Liver (tissue), 9 donors: ENCODE data around the gene USP48. TPM values are rescaled to one million over a fixed set of nuclear protein-coding genes. Genes with fewer than 3 reads are reported as not detected.

Source experiments
- DNase-seq: peaks from one replicate; pipeline ENCODE4 v3.0.0-alpha.2; 2017; ENCODE audit warnings: low spot score
- H3K27ac ChIP-seq, 2 donors: one replicate each; pipeline ENCODE4 v1.7.0; 2013; ENCODE audit warnings: inconsistent platforms in 2 of 2, low read length in 2 of 2, control low read depth in 1 of 2, low read depth in 1 of 2, mild to moderate bottlenecking in 1 of 2
- H3K27me3 ChIP-seq, 4 donors: one replicate each; pipeline versions ENCODE4 v1.6.1 to v1.7.0; 2013; ENCODE audit warnings: low read length in 3 of 4, inconsistent platforms in 1 of 4, mild to moderate bottlenecking in 1 of 4, moderate library complexity in 1 of 4; ENCODE audit not compliant: control insufficient read depth in 4 of 4, insufficient read depth in 4 of 4
- H3K36me3 ChIP-seq, 4 donors: one replicate each; pipeline versions ENCODE4 v1.6.1 to v1.7.0; 2013; ENCODE audit warnings: low read length in 3 of 4, mild to moderate bottlenecking in 3 of 4, low read depth in 1 of 4, moderate library complexity in 1 of 4; ENCODE audit not compliant: control insufficient read depth in 4 of 4, insufficient read depth in 3 of 4
- H3K4me1 ChIP-seq, 4 donors: one replicate each; pipeline versions ENCODE4 v1.6.1 to v1.7.0; 2013; ENCODE audit warnings: low read length in 3 of 4, mild to moderate bottlenecking in 3 of 4, moderate library complexity in 1 of 4; ENCODE audit not compliant: control insufficient read depth in 4 of 4, insufficient read depth in 4 of 4
- H3K4me3 ChIP-seq, 3 donors: one replicate each; pipeline versions ENCODE4 v1.6.1 to v1.7.0; 2013; ENCODE audit warnings: low read length in 3 of 3, control low read depth in 1 of 3, low read depth in 1 of 3, mild to moderate bottlenecking in 1 of 3
- H3K9ac ChIP-seq, 2 donors: one replicate each; pipeline ENCODE4 v1.7.0; 2013; ENCODE audit warnings: low read length in 2 of 2, mild to moderate bottlenecking in 2 of 2, moderate library complexity in 2 of 2, control low read depth in 1 of 2, low read depth in 1 of 2
- H3K9me3 ChIP-seq, 4 donors: one replicate each; pipeline versions ENCODE4 v1.6.1 to v1.7.0; 2013; ENCODE audit warnings: low read length in 3 of 4; ENCODE audit not compliant: control insufficient read depth in 4 of 4
- ATF3 ChIP-seq: IDR thresholded peaks from 2 replicates; pipeline ENCODE4 v1.6.1; 2016; ENCODE audit warnings: antibody characterized with exemption
- CTCF ChIP-seq: fragments of 150-350 bp; IDR thresholded peaks from 2 replicates; pipeline ENCODE4 v1.5.1; 2017; ENCODE audit warnings: improper control_type of control experiment, low read depth, low read length; ENCODE audit not compliant: missing input control
- EGR1 ChIP-seq, 2 donors: IDR thresholded peaks; 2 replicates each; pipeline ENCODE4 v1.6.1; 2016 to 2018; ENCODE audit warnings: antibody characterized with exemption in 2 of 2, low read depth in 2 of 2
- FOXA1 ChIP-seq: IDR thresholded peaks from 2 replicates; pipeline ENCODE4 v1.6.1; 2016; ENCODE audit warnings: antibody characterized with exemption
- FOXA2 ChIP-seq: IDR thresholded peaks from 2 replicates; pipeline ENCODE4 v1.6.1; 2016; ENCODE audit warnings: antibody characterized with exemption
- GABPA ChIP-seq, 2 donors: IDR thresholded peaks in 1 of 2; conservative IDR thresholded peaks in 1 of 2; 2 replicates each; pipeline ENCODE4 v1.6.1; 2016; ENCODE audit warnings: antibody characterized with exemption in 2 of 2, mild to moderate bottlenecking in 1 of 2, moderate library complexity in 1 of 2
- HNF4A ChIP-seq, 2 donors: conservative IDR thresholded peaks; 2 replicates each; pipeline ENCODE4 v1.6.1; 2016; ENCODE audit warnings: antibody characterized with exemption in 2 of 2, mild to moderate bottlenecking in 2 of 2
- HNF4G ChIP-seq: IDR thresholded peaks from 2 replicates; pipeline ENCODE4 v1.6.1; 2016; ENCODE audit warnings: antibody characterized with exemption
- JUND ChIP-seq, 2 donors: IDR thresholded peaks; 2 replicates each; pipeline ENCODE4 v1.6.1; 2016; ENCODE audit warnings: antibody characterized with exemption in 2 of 2
- MAX ChIP-seq: IDR thresholded peaks from 2 replicates; pipeline ENCODE4 v1.6.1; 2016; ENCODE audit warnings: antibody characterized with exemption
- NR2F2 ChIP-seq: IDR thresholded peaks from 2 replicates; pipeline ENCODE4 v1.6.1; 2016; ENCODE audit warnings: antibody characterized with exemption
- RAD21 ChIP-seq, 2 donors: IDR thresholded peaks; 2 replicates each; pipeline ENCODE4 v1.6.1; 2016; ENCODE audit warnings: antibody characterized with exemption in 2 of 2, mild to moderate bottlenecking in 2 of 2
- REST ChIP-seq: IDR thresholded peaks from 2 replicates; pipeline ENCODE4 v1.6.1; 2016; ENCODE audit warnings: antibody characterized with exemption, mild to moderate bottlenecking
- RXRA ChIP-seq, 2 donors: IDR thresholded peaks; 2 replicates each; pipeline ENCODE4 v1.6.1; 2017 to 2018; ENCODE audit warnings: antibody characterized with exemption in 2 of 2, mild to moderate bottlenecking in 1 of 2
- SP1 ChIP-seq: IDR thresholded peaks from 2 replicates; pipeline ENCODE4 v1.6.1; 2018; ENCODE audit warnings: antibody characterized with exemption, mild to moderate bottlenecking
- TAF1 ChIP-seq: conservative IDR thresholded peaks from 2 replicates; pipeline ENCODE4 v1.6.1; 2016; ENCODE audit warnings: antibody characterized with exemption, mild to moderate bottlenecking
- YY1 ChIP-seq: IDR thresholded peaks from 2 replicates; pipeline ENCODE4 v1.6.1; 2016; ENCODE audit warnings: antibody characterized with exemption, mild to moderate bottlenecking
- ZBTB33 ChIP-seq: IDR thresholded peaks from 2 replicates; pipeline ENCODE4 v1.6.1; 2016; ENCODE audit warnings: antibody characterized with exemption
- WGBS: extraction: QIAGEN DNeasy Blood & Tissue Kit; methylation state at CpG from one replicate; pipeline ENCODE4 v1.1.7; 2013; 5-methylcytosine and 5-hydroxymethylcytosine counted together
- polyA plus RNA-seq, 2 donors: library from polyadenylated mRNA; stranded (reverse) in 1 of 2; unstranded in 1 of 2; fragments of 200-250 nt in 1 of 2; fragments of >200 nt in 1 of 2; fragmentation: Nextera tagmentation in 1 of 2; extraction: Ambion mirVana in 1 of 2; gene quantifications; one replicate each; pipeline versions ENCODE4 v1.2.1 to v1.2.3, GENCODE V29; 2013 to 2015
- total RNA-seq, 2 donors: library from RNA; depleted of rRNA; stranded (reverse); fragments of >200 nt; gene quantifications; one replicate each; pipeline ENCODE4 v1.2.3, GENCODE V29; 2014
- donor health status: healthy.
- donor health status: healthy.
- donor health status: healthy.
- donor health status: healthy.
- donor health status: healthy.

Gene USP48
- total and polyA plus RNA-seq, 4 donors: 7.8 to 34.9 (median 23.1) TPM

- peaks cover 0 to 7% (median 2%) of the 10 kb centered on the region in 4 donors for H3K9me3 ChIP-seq
- 94% methylated on average over 14 of the region's 14 CpGs for WGBS
- TF ChIP-seq RAD21 (IDR thresholded peaks at IDR 0.05) (no peak), CTCF (no peak), HNF4G (no peak), YY1 (no peak), ZBTB33 (no peak), NR2F2 (no peak), SP1 (no peak), FOXA2 (no peak), EGR1 (IDR thresholded peaks at IDR 0.05; ENCODE audit: low read depth in 2 of 2) (no peak), GABPA (IDR thresholded peaks at IDR 0.05 in 1 of 2, conservative IDR thresholded peaks at IDR 0.05 in 1 of 2) (no peak), REST (no peak), MAX (no peak), FOXA1 (no peak), HNF4A (conservative IDR thresholded peaks at IDR 0.05) (no peak), JUND (IDR thresholded peaks at IDR 0.05) (no peak), ATF3 (no peak), TAF1 (no peak), RXRA (IDR thresholded peaks at IDR 0.05) (no peak)
- no peaks in the 10 kb centered on the region for H3K27me3 ChIP-seq
- H3K4me3 ChIP-seq: no peak overlapping the region
- peaks cover 0 to 18% (median 6%) of the 10 kb centered on the region in 4 donors for H3K36me3 ChIP-seq
- no peak for DNase-seq
- no peak overlapping the region for H3K9ac ChIP-seq
- no peak overlapping the region for H3K27ac ChIP-seq
- H3K4me1 ChIP-seq: no peaks in the 10 kb centered on the region
These were observed 48.6 kb upstream of the USP48 start for GRCh38 chr1:21831454-21831970.
